Stimulated activated CD4-positive, alpha-beta T cell treated with anti-CD3 and anti-CD28 coated beads, TNF-alpha, amount 100 ng/mL, for 24 hours (primary cell): Measurements from ENCODE around the gene CPXM1.
A peak's percentile ranks its signal among the peaks of the same experiment; 100 is the strongest.
"Not testable (repeated sequence)": the region's sequence is repeated elsewhere in the genome, so short reads cannot be mapped to it uniquely, and the experiment has no call there.

Experiments
- DNase-seq, 3 experiments: peaks; one replicate each; pipeline ENCODE4 v3.0.0-alpha.2; 2020; ENCODE audit warnings: low read depth in 3 of 3

Gene CPXM1

DNA sequence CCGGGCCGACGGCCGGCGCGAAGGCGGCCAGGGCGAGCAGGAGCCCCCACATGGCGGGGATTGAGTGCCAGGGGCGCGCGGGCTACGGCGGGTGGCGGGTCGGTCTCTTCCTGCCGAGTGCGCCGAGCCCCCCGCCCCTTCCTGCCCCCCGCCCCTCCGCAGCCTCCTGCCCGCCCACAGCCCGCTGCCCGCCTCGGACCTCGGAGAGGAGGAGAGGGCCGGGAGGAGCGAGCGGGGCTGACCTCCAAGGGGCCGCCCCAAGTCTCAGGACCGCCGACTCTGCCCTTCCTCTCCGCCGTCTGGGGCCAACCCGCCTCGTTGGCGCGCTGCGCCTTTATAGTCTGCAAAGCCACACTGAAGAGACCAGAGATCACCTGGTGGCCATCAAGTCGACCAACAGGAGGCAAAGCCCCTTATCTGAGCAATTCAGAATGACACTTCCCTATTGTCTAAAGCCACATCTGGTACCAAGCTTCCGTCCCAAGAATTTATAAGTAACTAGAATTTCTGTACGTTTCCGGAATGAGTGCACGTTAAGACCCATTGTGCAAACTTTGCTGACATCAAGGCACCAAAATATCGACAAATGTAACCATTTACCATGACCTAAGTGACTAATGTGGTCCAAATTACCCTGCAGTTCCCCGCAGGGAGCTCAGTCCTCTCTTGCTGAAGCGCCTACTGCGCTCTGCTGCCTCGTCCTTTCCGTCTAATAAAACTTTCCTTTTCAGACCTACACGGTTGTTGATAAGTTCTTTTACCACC is at the start of gene CPXM1:
Gene CPXM1, minus strand, starts transcription at position 107 of the 765 bp plus-strand sequence. Its CDS starts 55 bp downstream, at position 52.
- DNase-seq, result peak in 1 of 3 experiments; percentile 15

DNA sequence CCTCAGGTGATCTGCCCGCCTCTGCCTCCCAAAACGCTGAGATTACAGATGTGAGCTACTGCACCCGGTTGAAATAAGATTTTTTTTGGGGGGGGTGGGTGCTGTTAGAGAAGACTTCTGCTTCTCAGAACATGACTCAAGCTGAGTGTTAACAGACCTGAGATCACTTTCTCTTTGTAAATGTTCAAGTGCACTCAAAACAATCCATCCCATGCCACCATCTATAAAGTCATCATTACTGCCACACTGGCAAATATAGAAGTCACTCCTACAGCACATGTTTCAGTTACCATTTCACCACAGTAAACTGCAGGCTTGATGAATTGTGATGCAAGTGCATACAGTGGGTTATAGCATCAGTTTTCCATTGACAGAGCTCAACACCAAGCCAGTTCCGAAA is 49.1 kb upstream of the CPXM1 start:
- no peak for DNase-seq

DNA sequence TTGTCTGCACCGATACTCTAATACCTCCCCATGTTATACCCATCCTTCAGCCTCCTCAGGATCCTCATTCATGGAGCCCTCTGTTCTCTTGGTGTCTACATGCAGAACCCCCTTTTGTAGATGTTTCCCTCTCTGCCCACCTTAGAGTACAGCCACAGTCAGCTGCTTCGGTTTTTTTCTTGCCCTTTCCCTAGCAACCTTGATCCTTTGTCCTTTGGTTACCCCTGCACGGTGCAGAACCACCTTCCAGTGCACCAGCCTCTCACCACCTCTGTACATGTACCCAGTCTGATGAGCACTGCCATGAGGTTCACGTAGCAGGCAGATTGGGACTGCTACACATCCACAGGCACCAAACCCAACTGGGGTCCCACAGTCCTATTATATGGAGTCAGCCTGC is 47.4 kb upstream of the CPXM1 start:
- no peak for DNase-seq

DNA sequence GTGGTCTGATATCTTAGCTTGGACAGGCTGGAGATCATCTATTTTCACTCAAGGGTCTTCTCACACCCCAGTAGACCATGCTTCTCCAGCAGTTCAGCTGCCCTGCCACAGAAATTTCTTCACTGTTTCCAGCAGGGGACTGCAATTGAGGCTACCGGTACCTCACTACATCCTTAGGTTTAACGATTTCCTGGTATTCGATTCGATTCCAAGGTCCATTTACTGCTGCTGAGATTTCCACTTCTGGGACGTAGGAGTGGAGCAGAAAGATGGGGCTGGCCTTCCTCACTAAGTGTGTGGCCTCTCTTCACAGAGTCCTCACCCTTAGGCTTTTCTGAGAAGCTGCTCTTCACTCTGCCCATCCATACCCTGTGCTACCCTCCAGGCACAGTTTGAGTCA is 46.3 kb upstream of the CPXM1 start:
- no peak for DNase-seq

DNA sequence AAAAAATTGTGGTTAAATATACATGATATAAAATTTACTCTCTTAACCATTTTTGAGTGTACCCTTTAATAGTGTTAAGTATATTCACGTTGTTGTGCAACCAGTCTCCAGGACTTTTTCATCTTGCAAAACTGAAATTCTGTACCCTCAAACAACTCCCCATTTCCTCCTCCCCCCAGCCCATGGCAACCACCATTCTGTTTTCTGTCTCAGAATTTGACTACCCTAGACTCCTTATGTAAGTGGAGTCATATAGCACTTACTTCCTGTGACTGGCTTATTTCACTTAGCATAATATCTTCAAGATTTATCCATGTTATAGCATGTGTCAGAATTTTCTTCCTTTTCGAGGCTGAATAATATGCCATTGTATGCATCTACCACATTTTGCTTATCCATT is 45.2 kb upstream of the CPXM1 start:
- DNase-seq, result no peak

DNA sequence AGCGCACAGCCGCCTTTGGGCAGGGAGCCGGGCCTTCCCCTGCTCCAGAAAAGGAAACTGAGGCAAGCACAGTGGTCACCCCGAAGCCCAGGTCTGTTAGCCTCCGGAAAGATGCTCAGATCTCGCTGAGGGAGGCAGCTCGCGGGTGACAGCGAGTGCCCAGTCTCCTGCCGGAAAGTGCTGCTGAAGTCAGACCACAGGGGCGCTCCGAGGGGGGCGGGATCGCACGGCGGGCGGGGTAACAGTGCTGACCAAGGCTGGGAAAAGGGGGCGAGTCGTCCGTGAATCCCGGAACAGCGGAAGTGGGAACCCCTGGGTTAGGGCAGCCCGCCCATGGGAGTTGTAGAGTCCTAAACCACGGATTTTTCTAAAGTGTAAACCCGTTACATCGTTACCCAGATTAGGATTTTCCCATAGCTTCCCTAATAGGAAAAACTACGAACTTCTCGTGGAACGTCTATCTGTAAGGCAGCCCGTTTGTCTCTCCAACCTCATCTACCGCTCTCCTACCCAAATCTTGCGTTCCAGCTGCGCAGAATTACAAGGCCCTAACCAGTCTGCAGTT is 40.6 kb upstream of the CPXM1 start:
- peak in 2 of 3 experiments; percentile 10 to 44 for DNase-seq

DNA sequence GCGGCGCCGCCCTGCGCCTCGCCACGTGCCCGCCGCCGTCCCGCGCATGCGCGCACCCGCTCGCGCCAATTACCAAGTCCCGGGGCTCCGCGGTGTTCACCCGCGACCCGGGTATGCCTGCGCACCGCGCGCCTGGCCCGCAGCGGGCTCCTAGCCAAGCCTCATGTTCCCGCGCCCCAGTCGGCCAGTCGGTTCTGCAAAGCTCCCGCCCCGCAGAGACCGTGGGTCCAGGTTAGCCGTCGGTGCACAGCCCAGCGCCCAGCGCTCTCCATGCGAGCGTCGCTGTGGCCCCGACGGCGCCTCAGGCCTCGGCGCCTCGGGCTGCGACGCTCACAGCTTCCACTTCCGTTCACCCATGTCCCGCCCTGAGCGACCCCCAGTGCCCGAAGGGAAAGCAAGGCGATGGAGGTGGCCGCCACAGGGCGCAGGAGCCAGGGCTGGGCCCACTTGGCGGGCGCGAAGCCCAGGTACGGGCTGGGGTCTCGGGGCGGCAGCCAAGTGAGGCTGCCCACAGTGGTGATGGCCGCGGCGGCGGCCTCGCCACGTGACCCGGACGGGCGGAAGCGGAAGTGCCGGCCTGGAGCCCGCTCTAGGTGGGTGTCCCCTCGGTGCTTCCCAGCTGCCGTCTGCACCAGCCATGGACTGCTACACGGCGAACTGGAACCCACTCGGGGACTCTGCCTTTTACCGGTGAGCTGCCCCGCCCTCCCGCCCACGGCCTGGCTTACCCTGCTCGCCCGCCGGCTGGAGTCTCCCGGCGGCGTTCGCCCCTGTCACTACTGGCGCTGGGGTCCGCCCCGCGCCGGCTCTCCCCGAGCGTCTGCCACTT is 39.9 kb upstream of the CPXM1 start, which contains the start of the genes PCED1A and VPS16:
Gene PCED1A, minus strand, starts transcription at position 518 of the 829 bp plus-strand sequence. CDS start 743 bp downstream, outside the sequence.
Gene VPS16, plus strand, starts transcription at position 608 of the 829 bp plus-strand sequence. Its CDS starts 30 bp downstream, at position 638.
- DNase-seq, result peak; percentile 80 to 88 (median 81)

DNA sequence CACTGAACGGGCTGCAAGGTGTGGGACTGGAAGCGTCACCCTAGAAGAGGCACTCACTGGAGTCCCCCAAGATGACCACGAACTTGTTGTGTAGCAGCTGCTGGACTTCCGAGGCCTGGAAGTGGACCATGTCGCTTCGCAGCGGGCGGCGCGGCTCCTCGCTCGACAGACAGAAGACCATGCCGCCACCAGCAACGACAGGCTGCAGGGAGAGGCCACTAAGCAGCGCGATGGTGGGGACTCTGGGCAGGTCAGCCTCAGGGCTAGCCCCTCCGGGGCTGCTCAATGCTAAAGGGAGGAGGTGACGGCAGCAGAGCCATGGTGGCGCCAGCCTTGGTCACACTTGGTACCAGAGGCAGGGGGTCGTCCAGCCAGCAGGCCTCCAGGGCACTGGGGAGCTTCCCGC is 39.3 kb upstream of the CPXM1 start:
- no peak for DNase-seq

DNA sequence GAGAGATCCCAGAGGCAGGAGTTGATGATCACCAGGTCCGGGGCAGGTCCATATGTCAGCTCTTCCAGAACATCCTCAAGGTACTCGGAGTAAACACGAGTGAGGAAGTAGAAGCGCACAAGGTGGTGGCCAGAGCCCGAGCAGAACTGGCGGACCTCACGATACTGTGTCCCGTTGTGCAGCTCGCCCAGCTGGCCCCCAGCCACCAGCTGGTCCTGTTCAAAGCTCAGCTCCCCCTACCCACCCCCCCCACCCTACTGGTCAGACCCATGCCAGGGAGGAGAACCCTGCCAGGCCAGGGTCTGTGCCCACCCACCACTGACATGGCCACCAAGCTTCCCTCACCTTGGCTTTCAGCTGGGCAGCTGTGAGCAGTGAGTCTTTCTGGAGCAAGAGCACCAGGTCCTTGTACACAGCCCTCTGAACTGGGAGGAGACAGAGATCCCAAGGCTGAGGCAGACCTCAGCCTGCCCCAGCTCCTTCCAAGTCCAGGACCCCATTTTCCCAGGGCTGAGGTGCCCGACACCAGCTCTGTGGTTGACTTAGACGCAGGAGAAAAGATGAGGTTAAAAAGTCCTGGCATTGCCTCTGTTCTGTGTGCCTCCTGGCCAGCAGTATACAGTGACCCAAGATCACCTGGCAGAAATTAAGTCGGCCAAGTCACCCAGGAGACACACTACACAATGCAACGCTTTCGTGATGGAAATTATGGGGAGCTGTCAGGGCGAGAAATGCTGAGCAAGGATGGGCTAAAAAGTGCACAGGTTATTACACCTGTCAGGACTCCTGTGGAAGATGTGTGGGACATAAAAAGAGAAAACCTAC is 38.6 kb upstream of the CPXM1 start:
- no peak for DNase-seq

DNA sequence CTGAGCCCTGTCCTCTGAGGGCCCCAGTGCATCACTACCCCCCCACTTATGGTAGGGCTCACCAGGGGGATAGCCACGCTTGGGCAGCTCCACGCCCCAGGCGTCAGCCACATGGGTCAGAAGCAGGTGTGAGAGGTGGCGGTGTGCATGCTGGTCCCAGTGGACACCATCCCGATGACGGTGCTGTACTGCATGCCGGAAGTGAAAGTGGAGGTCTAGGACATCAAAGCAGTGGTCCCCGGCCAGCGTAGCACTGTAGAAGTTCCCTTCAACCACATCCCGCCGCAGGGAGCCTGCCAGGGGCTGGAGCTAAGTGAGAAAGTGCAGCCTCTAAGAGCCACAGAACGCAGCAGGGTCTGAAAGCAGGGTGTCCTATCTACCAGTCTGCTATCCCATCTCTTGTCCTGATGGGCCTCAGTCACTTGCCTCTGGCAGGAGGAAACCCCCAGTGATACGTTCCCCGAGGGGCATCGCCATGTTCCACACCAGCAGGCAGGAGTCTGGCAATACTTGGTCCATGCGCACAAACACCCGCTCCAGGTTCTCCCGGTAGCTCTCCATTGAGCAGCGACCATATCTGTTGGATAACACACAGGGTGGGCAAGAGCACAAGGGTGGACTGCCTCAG is 37.9 kb upstream of the CPXM1 start:
- no peak for DNase-seq

DNA sequence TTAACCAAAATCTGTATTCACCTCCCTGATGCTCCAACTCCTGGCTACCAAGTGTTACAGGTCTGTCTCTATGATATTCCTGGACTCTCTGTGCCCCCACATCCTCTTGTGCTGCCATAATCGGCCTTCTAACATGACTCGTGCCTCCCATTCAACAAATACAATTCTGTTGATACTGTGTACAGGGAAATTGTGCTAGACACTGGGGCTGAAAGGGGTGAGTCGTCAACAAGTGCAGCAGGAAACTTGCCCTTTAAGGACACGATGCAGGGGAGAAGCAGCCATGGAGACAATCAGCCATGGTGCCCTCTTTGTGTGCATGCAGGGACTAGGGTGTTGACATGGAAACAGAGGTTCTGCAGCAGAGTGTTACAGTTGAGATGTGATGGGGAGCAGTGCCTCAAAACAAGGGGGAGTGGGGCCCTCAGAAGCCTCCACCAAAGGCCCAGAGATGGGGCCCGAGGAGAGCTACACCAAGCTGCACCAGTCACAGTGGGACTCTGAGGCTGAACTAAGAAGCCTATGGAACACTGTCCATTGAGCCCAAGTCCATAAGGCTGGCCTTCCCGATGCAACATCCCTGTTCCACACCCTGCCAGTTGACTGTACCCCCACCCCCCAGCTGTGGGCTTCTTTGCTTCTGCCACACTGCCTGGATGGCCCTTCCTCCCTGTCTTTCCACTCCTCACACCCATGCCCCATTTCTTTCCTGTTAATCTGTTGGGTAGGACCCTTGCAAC is 37.0 kb upstream of the CPXM1 start:
- DNase-seq, result no peak

DNA sequence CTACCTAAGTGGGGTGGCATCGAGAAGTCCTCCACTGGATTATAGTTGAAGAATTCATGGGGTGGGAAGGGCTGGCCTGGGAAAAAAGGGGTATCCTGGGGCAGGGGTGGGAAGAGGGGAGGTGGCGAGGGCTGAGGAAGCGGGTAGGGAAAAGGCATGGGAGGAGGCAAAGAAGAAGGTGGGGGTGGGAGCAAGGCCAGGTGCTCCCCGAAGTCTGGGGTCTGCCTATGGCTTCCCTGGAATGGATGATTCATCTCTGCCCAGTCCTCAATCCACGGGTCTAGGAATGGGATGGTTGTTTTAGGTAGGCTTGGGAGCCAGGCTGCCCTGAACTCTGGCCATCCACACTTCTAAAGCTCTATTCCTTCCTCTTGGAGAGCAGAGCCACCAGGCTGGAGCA is 35.6 kb upstream of the CPXM1 start:
- no peak for DNase-seq

DNA sequence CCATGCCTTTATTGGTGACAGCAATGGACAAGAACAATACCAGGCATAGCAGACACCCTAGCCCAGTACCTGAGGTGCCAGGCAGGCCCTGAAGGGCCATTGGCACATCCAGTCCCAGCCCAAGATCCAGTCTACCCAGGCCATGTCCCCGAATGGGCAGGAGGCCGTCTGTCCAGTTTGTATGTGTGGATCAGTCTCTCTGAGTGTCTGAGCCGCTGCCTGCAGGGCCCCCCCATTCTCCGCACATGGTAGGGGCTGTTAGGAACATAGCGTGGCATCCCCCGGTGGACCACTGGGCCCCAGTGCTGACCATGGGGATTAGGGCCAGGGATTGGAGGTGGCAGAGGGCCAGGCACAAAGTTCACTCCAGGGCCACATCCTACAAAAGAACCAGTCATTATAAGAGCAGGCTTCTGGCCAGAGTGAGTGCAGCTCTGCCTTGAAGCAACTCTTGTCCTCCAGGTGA is 34.9 kb upstream of the CPXM1 start:
- no peak for DNase-seq

DNA sequence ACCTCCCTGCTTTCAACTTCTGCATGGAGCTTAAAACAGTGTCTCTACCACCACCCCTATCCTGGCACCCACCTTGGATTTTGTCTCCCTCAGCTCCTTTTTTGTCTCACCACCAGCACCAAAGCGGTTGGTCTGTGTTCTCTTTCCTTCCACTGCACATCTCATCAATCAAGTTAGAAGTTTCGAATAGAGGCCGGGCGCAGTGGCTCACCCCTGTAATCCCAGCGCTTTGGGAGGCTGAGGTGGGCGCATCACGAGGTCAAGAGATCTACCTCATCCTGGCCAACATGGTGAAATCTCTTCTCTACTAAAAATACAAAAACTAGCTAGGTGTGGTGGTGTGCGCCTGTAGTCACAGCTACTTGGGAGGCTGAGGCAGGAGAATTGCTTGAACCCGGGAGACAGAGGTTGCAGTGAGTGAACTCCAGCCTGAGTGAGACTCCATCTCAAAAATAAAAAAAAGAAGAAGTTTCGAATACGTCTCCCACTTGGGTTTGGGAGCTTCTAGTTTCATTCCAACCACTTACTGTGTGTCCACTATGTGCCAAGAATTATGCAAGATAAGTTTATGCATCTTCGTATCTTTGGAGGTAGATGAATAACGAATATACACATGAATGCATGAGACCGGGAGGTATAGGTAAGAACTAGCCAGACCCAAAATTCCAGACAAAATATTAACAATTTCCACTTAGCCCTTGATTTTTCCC is 34.1 kb upstream of the CPXM1 start:
- no peak for DNase-seq

DNA sequence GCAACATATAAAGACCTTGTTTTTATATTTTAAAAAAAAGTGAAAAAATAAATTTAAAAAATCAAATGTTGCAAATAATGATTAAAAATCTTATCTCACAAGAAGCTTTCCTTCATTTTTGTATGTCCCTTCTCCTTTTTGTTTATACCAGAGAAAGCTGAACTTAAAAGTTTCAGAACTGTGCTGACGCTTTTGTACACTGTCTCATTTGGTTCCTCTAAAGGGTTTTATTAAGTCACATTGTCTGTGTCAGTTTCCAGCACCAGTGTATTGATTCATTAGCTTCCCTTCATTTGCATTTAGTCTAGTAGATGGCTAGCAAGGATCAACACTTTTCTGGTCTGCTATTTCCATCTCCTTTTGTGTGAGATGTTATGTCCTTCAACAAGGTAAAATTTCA is 33.3 kb upstream of the CPXM1 start:
- DNase-seq, result no peak

DNA sequence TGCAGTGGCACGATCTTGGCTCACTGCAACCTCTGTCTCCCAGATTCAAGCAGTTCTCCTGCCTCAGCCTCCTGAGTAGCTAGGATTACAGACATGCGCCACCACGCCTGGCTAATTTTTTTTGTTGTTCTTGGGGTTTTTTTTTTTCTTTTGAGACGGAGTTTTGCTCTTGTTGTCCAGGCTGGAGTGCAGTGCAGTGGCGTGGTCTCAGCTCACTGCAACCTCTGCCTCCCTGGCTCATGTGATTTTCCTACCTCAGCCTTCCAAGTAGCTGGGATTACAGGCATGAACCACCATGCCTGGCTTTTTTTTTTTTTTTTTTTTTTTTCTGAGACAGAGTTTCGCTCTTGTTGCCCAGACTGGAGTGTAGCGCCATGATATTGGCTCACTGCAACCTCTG is 30.8 kb upstream of the CPXM1 start:
- DNase-seq, result not testable (repeated sequence)

DNA sequence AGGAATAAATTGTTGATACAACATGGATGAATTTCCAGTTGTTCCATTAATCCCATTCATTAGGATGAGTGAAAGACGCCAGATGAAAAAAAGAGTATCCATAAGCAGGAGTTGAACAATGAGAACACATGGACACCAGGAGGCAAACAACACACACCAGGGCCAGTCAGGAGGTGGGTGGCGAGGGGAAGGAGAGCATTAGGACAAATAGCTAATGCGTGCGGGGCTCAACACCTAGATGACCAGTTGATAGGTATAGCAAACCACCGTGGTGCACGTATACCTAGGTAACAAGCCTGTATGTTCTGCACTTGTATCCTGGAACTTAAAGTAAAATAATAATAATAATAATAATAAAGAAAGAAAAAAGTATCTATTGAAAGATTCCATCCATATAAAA is 28.9 kb upstream of the CPXM1 start:
- DNase-seq, result no peak

DNA sequence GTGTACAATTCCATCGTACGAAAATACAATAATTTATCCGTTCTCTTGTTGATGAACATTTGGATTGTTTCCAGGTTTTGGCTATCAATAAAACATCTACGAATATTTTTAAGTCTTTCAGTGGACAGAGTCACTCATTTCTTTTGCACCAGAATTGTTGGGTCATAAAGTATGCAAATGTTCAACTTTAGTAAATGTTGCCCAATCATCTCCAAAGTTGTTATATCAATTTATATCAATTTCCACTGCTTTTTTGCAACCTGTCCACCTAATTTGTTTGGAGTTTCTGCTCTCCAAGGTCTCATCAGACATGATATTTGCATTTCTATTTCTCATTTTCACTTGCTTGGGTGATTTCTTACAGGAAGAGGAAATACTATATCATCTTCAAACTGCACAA is 26.2 kb upstream of the CPXM1 start:
- DNase-seq, result no peak

DNA sequence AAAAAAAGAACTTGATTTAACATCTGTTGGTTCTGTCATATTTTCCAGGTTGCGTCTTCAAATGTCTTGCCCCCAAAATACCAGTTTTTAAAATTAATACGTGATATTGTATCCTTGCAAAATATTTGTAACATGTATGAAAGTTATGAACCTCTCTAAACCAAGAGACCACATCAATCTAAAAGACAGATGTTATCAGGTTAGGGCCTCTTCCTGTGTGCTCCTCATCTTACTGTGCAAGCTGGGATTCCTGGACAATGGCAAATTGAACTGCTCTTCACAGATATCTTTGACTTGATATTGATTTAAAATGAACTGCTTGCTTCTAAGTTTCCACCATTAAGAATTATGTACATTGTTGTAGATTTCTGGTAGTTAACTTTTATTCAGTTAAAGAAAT is 25.3 kb upstream of the CPXM1 start:
- DNase-seq, result no peak

DNA sequence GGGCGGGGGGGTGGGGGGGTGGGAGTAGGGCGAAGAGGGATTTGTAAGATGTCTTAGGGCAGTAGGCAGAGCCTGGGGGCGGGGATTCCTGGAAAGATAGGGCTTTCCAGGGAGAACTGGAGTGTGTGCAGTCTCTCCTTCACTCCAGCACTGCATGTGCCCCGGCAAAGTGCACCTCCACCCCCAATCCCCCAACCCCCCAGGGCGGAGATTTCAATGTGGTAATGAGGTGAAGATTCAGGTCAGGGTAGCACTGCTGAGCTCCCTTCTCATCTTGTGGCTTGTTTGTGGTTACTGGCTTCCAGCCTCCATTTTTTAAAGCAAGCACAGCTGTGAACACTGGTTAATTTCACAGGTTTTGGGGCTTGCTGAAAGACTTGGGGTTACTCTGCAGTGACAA is 21.6 kb upstream of the CPXM1 start:
- DNase-seq, result no peak
